HFF-Myc (cell line): ENCODE data around the gene CMBL.
A peak's percentile ranks its signal among the peaks of the same experiment; 100 is the strongest.

Source experiments
- DNase-seq: peaks from one replicate; pipeline ENCODE4 v3.0.0-alpha.2; 2011; ENCODE audit warnings: low read depth; ENCODE audit errors: extremely low read depth
- H3K4me3 ChIP-seq: replicated peaks from 2 replicates; pipeline ENCODE4 v1.5.1; 2011; ENCODE audit warnings: low read depth, mild to moderate bottlenecking, control low read depth, low read length
- TF ChIP-seq, protein P1 (sequence below): IDR thresholded peaks from 2 replicates; pipeline ENCODE4 v1.5.1; 2012; ENCODE audit warnings: mild to moderate bottlenecking, low read depth, low read length, control low read depth; ENCODE audit errors: missing control alignments

Gene CMBL

GRCh38 chr5:10229306-10230048 is 78.2 kb downstream of the CMBL start:
- no peak overlapping the region for H3K4me3 ChIP-seq
- DNase-seq = no peak
- TF ChIP-seq, protein P1, sequence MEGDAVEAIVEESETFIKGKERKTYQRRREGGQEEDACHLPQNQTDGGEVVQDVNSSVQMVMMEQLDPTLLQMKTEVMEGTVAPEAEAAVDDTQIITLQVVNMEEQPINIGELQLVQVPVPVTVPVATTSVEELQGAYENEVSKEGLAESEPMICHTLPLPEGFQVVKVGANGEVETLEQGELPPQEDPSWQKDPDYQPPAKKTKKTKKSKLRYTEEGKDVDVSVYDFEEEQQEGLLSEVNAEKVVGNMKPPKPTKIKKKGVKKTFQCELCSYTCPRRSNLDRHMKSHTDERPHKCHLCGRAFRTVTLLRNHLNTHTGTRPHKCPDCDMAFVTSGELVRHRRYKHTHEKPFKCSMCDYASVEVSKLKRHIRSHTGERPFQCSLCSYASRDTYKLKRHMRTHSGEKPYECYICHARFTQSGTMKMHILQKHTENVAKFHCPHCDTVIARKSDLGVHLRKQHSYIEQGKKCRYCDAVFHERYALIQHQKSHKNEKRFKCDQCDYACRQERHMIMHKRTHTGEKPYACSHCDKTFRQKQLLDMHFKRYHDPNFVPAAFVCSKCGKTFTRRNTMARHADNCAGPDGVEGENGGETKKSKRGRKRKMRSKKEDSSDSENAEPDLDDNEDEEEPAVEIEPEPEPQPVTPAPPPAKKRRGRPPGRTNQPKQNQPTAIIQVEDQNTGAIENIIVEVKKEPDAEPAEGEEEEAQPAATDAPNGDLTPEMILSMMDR = peak; percentile 8

DNA sequence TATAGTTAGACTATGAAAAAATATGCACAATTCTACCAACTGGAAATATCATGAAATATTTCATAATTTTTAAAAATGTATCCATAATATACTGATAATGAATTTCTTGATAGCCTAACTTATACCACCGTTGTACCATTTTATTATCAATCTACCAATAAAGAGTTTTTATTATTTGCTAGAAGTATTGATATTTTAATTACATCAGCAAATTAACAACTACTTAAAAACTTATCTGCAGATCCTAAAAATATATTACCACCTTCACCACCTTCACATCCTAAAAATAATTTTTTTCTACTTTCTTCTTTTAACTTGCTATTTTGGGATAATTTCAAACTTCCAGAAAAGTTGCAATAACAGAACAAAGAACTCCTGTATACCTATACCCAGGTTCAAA is 79.4 kb downstream of the CMBL start:
- no peak overlapping the region for H3K4me3 ChIP-seq
- TF ChIP-seq, protein P1 = no peak
- no peak for DNase-seq
